OCI-LY3 (cell line): Measurements from ENCODE around the gene KRTAP19-5.

Source experiments
- H2AFZ ChIP-seq: fragments of 200-600, 300-600 bp; shearing (Covaris generic); 2 replicates; pipeline ENCODE4 v1.6.0; 2014; ENCODE audit warnings: antibody characterized with exemption, low read depth, low read length
- H3K27ac ChIP-seq: fragments of 200-600, 300-600 bp; sonication (generic); 2 replicates; pipeline ENCODE4 v1.5.1; 2014; ENCODE audit warnings: mild to moderate bottlenecking, low read length, moderate library complexity, mixed read lengths
- H3K27me3 ChIP-seq: fragments of 200-600, 300-600 bp; sonication (generic); 2 replicates; pipeline ENCODE4 v1.6.1; 2014; ENCODE audit warnings: low read depth, low read length, mixed read lengths
- H3K36me3 ChIP-seq: fragments of 200-600, 300-600 bp; sonication (generic); replicated peaks from 2 replicates; pipeline ENCODE3; 2014; ENCODE audit warnings: low read depth, low read length, mixed read lengths
- H3K4me1 ChIP-seq: fragments of 300-600, 200-600 bp; sonication (generic); 2 replicates; pipeline ENCODE4 v1.6.1; 2014; ENCODE audit warnings: low read length, mixed read lengths
- H3K4me2 ChIP-seq: fragments of 200-600, 300-600 bp; sonication (generic); 2 replicates; pipeline ENCODE4 v1.6.1; 2014; ENCODE audit warnings: low read length, mixed read lengths
- H3K4me3 ChIP-seq: fragments of 300-600, 200-600 bp; sonication (generic); 2 replicates; pipeline ENCODE4 v1.5.1; 2014; ENCODE audit warnings: antibody characterized with exemption, mild to moderate bottlenecking, low read length, moderate library complexity
- H3K79me2 ChIP-seq: fragments of 300-600, 200-600 bp; shearing (Covaris generic); 2 replicates; pipeline ENCODE4 v1.6.1; 2014; ENCODE audit warnings: mild to moderate bottlenecking, low read length, mixed read lengths
- H3K9ac ChIP-seq: fragments of 300-600, 200-600 bp; shearing (Covaris generic); 2 replicates; pipeline ENCODE4 v1.6.0; 2014; ENCODE audit warnings: mild to moderate bottlenecking, low read length, moderate library complexity
- H3K9me3 ChIP-seq: fragments of 200-600, 300-600 bp; shearing (Covaris generic); 2 replicates; pipeline ENCODE4 v1.6.1; 2014; ENCODE audit warnings: low read length, mixed read lengths; ENCODE audit not compliant: insufficient read depth
- H4K20me1 ChIP-seq: fragments of 200-600, 300-600 bp; sonication (generic); 2 replicates; pipeline ENCODE4 v1.6.1; 2016; ENCODE audit warnings: low read length, mixed read lengths; ENCODE audit not compliant: insufficient read depth
- EZH2phosphoT487 ChIP-seq: fragments of 200-600 bp; shearing (Covaris generic); IDR thresholded peaks from 2 replicates; pipeline ENCODE4 v1.6.1; 2018; ENCODE audit warnings: antibody characterized with exemption, mixed run types, low read depth
- TF ChIP-seq, protein P1 (sequence below): fragments of 200-600, 300-600 bp; sonication (generic); IDR thresholded peaks from 2 replicates; pipeline ENCODE4 v1.5.1; 2014; ENCODE audit warnings: antibody characterized with exemption, low read length, low read depth

Gene KRTAP19-5

GRCh38 chr21:30478004-30478403, 23.9 kb downstream of the KRTAP19-5 start:
- no peak overlapping the region for H2AFZ ChIP-seq
- no peaks in the 10 kb centered on the region for H4K20me1 ChIP-seq
- H3K9ac ChIP-seq: no peak overlapping the region
- H3K36me3 ChIP-seq: no peaks in the 10 kb centered on the region
- TF ChIP-seq EZH2phosphoT487: no peak
- TF ChIP-seq, protein P1, sequence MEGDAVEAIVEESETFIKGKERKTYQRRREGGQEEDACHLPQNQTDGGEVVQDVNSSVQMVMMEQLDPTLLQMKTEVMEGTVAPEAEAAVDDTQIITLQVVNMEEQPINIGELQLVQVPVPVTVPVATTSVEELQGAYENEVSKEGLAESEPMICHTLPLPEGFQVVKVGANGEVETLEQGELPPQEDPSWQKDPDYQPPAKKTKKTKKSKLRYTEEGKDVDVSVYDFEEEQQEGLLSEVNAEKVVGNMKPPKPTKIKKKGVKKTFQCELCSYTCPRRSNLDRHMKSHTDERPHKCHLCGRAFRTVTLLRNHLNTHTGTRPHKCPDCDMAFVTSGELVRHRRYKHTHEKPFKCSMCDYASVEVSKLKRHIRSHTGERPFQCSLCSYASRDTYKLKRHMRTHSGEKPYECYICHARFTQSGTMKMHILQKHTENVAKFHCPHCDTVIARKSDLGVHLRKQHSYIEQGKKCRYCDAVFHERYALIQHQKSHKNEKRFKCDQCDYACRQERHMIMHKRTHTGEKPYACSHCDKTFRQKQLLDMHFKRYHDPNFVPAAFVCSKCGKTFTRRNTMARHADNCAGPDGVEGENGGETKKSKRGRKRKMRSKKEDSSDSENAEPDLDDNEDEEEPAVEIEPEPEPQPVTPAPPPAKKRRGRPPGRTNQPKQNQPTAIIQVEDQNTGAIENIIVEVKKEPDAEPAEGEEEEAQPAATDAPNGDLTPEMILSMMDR: no peak
- H3K27ac ChIP-seq: no peak overlapping the region
- no peaks in the 10 kb centered on the region for H3K79me2 ChIP-seq
- H3K9me3 ChIP-seq: no peaks in the 10 kb centered on the region
- no peaks in the 10 kb centered on the region for H3K4me1 ChIP-seq
- no peak overlapping the region for H3K4me2 ChIP-seq
- no peak overlapping the region for H3K4me3 ChIP-seq
- H3K27me3 ChIP-seq: no peaks in the 10 kb centered on the region

DNA sequence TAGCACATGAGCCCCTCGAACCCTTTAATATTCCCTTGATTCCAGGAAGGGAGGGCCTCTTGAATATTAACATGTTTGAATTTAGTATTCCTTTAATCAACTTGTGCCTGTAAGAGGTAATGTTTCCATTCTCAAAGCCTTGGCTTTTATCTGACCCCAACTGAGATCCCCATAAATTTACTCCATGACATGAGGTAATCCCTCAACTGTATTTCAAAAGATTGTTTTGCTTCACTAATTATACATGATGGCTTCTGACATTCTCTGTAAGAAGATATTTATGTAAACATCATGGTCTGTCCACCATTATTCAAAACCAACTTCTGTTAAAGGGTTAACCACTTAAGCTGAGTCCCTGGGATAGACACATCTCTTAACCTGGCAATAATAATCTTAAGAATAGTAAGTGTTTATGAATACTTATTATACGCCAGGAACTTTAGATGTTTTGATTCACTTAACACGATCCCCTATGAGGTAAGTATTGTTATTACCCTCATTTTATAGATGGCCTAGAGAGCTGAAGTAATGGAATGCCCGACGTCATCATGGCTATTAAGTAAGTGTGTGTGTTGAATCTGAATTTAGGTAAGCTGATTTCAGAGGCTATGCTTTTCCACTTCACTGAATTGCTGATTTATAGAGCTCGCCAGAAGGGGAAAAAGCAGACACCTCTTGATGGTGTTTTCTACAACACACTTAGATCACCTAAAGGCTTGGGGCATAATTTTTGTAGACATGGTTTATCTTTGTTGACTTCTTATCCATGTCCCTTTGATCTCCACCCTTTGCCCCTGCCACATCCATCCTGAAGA, 32.8 kb downstream of the KRTAP19-5 start:
- Histone ChIP-seq H3K27me3 (no peaks in the 10 kb centered on the region), H4K20me1 (no peaks in the 10 kb centered on the region), H3K27ac (no peak overlapping the region), H2AFZ (no peak overlapping the region), H3K36me3 (no peaks in the 10 kb centered on the region), H3K4me3 (no peak overlapping the region), H3K9ac (no peak overlapping the region), H3K4me2 (no peak overlapping the region), H3K79me2 (no peaks in the 10 kb centered on the region), H3K4me1 (no peaks in the 10 kb centered on the region), H3K9me3 (no peaks in the 10 kb centered on the region)
- TF ChIP-seq EZH2phosphoT487: no peak
- TF ChIP-seq, protein P1: no peak

- H3K4me1 ChIP-seq: 0 out of 2 replicates have a peak, but pooled peaks cover 3% of the 10 kb centered on the region
- no peak overlapping the region for H3K4me3 ChIP-seq
- H3K36me3 ChIP-seq: no peaks in the 10 kb centered on the region
- peak overlapping the region; percentile 43; the same call in 1 of the 2 replicates for H3K4me2 ChIP-seq
- no peak overlapping the region for H3K9ac ChIP-seq
- H4K20me1 ChIP-seq: no peaks in the 10 kb centered on the region
- H2AFZ ChIP-seq: 0 out of 2 replicates have a peak overlapping the region, but pooled peaks have one; percentile 69
- no peak overlapping the region for H3K27ac ChIP-seq
- no peaks in the 10 kb centered on the region for H3K27me3 ChIP-seq
- H3K79me2 ChIP-seq: no peaks in the 10 kb centered on the region
- no peaks in the 10 kb centered on the region for H3K9me3 ChIP-seq
- TF ChIP-seq, protein P1: peak; percentile 52
- TF ChIP-seq EZH2phosphoT487: no peak
Measured at GRCh38 chr21:30463713-30464112, 38.2 kb downstream of the KRTAP19-5 start.
